Right renal pelvis (tissue), 4 donors: Measurements from ENCODE around the gene CHURC1. TPM values are rescaled to one million over a fixed set of nuclear protein-coding genes. Genes with fewer than 3 reads are reported as not detected.
A peak's percentile ranks its signal among the peaks of the same experiment; 100 is the strongest.

Source experiments
- DNase-seq, 4 donors: peaks; one replicate each; pipeline ENCODE4 v3.0.0-alpha.2; 2013; ENCODE audit warnings: low read depth in 4 of 4, low spot score in 3 of 4, missing footprints in 1 of 4
- polyA plus RNA-seq, 4 donors: library from polyadenylated mRNA; unstranded; fragments of 120-200 nt; gene quantifications; one replicate each; pipeline ENCODE4 v1.2.1, GENCODE V29; 2013; ENCODE audit not compliant: insufficient read length in 4 of 4

The CHURC1 gene
- 10 to 100 TPM; 55.9 to 65.6 (median 60.7) TPM for polyA plus RNA-seq

DNA sequence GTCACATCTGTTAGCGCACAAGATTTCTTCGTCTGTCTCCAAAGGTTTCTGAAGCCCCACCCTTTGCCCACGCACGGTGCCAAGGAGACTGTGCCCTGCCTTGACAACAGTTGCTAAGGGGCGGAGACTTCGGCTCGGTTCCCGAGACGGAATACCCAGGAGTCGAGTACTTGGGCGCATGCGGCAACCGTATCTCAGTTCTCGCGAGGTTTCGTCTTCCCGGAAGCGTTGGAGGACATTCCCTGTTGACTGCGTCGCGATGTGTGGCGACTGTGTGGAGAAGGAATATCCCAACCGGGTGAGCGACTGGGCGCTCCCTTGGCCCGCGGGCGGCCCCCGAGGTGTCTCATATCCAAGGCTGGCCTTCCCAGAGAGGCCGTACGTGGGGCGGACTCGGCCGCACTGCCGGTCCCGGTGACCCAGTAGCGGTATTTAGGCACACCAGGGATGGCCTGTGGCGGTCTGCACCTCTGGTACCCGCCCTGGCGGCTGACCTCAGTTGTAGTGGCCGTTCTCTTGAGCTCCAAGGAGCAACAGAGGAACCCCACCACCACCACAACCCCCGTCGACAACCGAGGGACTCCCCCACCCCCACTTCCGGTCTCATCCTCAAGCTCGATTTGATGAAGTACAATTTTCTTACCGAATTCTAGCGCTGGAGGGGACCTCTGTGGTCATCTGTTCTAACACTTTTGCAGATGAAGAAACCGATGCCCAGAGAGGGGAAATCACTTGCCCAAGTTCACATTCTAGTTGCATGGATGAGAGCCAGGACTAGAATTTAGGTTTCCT is at the start of gene CHURC1:
Gene CHURC1 (plus strand): TSS at position 219 of the 792 bp plus-strand sequence. CDS start 41 bp downstream, at position 260.
- peak; percentile 97 to 98 (median 98) for DNase-seq

- DNase-seq = no peak
These were observed 49.1 kb upstream of the CHURC1 start for GRCh38 chr14:64865109-64865508.

DNA sequence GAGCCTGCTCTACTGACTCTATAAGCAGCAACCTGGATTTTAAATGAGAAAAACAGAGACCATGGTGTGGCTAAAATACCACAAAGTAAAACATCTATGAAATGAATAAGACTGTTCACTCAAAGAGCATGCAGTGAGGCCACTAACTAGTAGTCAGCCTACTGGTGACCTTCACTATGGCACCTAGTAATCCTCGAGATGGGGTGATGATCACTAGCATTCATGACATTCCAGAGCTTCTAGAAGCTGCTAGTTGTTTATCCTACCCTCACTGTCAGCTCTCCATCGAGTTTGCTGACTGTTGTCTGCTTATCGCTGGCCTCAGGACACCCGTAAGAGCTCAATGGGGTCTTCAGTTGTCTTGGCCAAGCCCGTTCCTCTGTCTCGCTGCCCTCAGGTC is 48.3 kb upstream of the CHURC1 start:
- DNase-seq = no peak

- no peak for DNase-seq
These were observed 47.1 kb upstream of the CHURC1 start for GRCh38 chr14:64867182-64867581.

DNA sequence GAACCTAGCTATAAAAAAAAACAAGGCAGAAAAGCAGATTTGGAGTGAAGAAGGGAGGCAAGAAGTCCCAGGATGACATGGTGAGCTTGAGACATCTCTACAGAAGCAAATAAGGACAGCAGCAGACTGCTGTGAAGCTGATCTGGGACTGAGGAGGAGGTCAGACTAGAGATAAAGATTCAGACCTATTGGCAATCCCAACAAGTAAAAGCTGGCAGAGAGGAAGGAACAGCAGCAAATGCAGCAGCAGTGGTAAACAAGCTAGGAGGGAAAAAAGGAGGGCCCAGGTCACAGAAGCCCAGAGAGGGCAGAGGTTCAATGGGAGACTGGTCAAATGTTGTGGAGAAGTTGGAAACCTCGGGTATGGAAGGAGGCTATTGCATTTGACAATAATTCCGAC is 45.9 kb upstream of the CHURC1 start:
- no peak for DNase-seq

DNA sequence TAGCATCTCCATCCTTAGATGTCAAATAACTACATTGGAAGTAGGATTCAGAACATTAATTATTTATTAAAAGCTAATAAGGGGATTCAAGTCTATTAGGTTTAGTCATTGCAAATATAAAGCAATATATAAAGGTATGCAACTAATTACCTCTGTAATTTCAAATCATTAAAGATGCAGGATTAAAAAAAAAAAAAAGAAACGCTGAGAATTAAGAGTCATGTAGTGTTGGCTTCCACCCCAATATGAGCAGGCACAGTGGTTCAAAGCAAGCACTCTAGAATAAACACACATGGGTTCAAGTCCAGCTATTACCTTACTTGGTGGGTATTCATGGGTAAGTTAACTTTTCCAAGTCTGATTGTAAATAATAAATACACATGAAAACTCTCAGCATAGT is 45.4 kb upstream of the CHURC1 start:
- DNase-seq = no peak

DNA sequence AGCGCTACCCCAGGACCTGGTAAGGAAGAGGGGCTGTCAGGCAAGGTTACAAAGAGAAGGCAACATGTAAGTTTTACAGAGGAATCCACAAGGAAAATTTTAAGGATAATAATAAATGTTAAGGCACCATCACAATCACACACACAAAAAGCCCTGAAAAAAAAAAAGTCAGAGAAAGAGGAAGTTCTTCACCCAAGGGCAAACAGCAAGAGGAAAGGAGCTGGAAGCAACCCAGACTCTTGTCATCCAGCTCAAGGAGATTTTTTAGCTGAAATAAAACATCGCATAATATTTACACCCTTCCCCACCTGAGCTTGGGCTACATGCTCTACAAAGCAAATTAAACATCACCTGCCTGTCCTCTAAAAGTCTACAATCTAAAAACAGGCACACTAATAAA is 44.1 kb upstream of the CHURC1 start:
- no peak for DNase-seq

GRCh38 chr14:64871344-64871743 is 42.9 kb upstream of the CHURC1 start:
- no peak for DNase-seq

DNA sequence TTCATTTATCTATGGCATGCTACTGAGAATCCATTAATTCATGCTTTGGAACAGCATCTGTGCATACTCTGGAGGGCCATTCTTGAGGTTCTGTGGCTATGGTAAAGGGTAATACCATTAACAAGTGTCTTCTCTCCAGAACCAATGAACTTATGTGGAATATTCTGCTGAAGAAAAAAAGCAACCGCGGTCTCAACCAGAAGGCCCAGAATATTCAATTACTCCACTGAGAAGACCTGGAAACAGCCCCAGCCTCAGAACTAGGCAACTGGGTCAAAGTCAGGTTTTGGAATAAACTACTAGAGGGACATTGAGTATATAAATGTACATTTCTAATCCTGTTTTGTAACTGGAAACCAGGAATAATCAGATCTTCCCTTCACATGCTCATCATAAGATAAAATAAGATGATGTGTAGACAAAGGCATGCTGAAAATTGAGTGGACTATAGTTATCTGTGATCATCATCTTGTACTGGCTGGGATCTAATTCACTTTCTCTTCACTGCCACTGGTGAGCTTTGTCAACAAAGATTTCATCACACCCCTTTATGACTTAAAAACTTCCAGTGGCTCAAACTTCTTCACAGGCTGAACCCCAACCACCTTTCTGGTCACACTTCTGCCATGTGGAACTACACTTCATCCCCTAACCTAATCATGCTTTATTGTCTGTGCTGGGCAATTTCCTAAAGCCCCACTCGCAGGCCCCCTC is 40.6 kb upstream of the CHURC1 start:
- DNase-seq = no peak

DNA sequence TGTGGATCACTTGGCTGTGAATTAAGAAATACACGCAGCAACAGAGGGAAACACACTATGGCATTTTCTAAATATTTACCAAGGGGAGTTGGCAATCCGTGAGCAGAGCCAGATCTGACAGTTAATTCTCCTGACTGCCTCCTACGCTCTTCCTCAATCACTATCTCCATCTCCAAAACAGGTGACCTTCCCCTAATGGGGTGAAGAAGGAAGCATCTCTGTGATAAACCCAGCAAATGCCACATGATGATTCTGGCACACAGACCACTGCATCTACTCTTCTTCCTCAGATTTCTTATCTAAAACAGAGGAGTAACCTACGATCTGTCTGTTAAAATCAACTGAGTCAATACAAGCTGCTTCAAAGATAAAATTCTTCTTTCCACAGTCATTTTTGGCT is 38.9 kb upstream of the CHURC1 start:
- no peak for DNase-seq

DNA sequence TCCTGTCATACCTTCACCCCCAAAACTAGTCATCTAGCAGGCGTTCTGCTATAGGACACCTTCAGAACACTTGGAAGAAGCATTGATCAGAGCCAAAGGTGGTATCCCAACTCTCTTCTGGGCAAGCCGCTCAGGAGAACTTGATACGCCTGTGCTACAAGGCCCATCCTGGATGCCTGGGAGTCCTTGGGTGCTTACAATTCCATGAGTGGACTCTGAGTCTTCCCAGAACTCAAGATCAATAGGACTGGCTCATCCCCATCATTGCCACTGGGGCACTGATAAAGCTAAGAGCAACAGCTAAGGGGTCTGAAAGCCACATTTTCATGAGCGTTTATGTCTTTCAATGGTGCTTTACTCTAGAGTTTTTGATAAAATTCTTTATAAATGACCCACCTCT is 36.4 kb upstream of the CHURC1 start:
- no peak for DNase-seq

GRCh38 chr14:64878837-64879634 is 35.2 kb upstream of the CHURC1 start:
- peak in 1 of 4 donors; percentile 34 for DNase-seq

DNA sequence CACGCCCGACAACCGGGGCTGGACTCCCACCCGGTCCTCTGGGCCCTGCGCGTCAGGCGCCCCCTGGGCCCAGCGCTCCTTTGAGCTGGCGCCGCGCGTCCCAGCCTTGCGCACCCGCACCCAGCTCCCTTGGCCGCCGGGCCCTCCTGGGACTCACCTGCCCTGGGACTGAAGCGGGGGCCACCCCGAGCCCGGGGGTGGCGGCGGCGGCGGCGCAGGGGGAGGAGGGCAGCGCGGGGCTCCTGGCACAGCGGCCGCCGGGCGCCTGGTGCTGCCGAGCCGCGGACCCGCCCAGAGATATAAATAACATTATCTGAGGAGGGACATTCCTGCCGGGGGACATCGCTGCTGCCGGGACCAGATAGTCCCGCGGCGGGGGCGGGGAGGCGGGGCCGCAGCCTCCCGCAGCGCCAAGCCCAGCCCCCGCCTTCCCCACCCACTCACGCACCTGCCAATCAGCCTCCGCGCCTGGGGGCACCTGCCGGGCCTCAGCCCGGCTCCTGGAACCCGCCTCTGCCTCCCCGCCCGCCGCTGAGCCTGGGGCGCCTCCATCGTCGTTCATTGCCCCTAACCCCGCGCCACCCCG is 34.5 kb upstream of the CHURC1 start, which contains the start of gene SPTB:
Gene SPTB (minus strand): TSS at position 273 of the 586 bp plus-strand sequence. CDS start 56,813 bp downstream, outside the sequence.
- DNase-seq = peak in 1 of 4 donors; percentile 35

DNA sequence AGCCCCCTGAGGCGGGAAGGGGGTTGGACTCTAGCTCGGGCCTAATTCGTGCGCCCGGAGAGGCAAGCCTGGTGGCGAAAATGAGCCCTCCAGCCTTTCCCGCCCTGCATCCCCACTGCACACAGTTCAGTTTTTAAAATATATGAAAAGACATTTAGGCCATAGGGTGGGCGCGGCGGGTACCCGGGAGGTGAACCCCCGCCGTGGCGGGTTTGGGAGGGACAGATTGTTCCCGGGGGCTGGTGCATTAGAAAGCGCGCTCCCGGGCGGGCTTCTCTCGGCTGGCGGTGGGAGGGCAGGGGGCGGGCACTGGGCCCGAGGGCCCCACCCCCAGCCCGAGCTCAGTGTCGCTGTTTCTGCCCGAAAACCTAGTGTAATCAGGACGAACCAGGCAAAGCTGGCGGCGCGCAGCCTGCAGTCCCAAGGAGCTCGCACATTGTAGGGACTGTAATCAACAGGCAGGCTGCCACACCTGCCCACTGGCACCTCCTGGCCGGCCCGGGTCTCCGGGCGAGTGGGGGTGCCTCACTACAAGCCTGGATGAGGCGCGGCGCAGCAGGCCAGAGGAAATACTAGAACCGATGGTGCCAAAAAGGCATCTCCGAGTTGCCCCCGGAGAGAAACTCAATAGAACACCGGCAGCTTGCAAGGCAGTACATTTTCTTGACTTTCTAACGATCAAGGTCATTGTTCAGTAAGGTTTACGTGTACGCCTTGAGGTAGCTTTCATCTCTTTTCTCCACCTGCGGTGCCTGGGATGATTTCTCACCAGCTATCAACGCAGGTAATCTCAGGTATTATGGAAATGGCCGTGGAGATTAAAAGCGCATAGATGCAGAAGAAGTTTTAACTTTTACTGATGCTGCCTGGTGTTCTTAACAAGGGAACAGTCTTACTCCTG is 33.8 kb upstream of the CHURC1 start:
- DNase-seq = peak in 1 of 4 donors; percentile 34

DNA sequence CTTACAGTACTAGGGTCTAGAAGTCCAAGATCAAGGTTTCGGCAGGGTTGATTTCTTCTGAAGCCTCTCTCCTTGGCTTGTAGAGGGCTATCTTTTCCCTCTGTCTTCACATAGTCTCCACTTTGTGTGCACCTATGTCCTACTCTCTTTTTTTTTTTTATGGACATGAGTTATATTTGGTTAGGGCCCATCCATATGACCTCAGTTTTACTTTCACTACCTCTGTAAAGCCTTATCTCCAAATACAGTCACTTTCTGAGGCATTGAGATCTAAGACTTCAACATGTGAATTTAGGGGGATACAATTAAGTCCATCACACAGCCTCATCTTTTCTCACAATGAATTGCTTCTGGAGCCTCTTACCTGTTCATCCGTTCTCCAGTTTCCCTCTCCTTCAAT is 28.7 kb upstream of the CHURC1 start:
- DNase-seq = no peak

DNA sequence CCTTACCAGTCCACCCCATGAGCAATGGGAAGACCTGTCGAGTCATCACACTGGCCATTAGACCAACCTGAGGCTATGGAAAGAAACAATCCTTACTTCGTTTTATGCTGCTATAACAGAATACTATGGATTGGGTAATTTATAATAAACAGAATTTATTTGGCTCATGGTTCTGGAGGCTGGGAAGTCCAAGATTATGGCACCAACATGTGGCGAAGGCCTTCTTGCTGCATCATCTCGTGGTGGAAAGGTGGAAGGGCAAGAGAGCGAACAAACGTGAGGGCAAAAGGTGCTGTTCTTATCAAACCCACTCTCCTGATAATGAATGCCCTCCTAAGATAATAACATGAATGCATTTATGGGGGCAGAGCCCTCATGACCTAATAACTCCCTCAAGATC is 24.9 kb upstream of the CHURC1 start:
- no peak for DNase-seq

DNA sequence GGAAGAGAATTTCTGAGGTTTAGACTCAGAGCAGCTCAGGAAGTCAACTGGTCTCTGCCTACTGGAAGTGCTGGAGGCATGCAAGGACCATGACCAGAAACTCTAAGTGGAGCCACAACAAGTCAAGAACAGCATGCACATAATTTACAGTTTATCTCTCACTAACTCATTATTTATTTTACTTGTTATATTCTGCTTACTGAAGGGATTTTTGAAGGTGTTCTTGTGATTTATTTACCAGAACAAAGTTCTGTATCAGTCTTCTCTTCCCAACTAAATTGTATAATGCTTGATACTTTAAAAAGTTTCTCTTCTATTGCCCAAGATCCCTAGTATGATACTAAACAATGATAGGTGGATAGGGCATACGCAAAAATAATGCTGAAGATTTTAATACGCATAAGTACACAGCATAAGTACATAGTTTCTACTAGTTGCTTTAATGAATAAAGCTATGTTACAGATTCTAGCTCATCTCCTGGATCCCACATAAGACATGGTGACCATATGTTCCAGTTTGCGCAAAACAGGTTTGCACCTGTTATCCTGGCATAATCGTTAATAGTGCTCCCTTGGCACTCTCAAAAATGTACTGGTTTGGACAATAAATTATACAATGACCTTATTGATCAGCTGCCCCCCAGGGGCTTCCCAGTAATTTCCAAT is 22.9 kb upstream of the CHURC1 start:
- DNase-seq = no peak

GRCh38 chr14:64891839-64892375 is 22.3 kb upstream of the CHURC1 start:
- peak in 1 of 4 donors; percentile 16 for DNase-seq

DNA sequence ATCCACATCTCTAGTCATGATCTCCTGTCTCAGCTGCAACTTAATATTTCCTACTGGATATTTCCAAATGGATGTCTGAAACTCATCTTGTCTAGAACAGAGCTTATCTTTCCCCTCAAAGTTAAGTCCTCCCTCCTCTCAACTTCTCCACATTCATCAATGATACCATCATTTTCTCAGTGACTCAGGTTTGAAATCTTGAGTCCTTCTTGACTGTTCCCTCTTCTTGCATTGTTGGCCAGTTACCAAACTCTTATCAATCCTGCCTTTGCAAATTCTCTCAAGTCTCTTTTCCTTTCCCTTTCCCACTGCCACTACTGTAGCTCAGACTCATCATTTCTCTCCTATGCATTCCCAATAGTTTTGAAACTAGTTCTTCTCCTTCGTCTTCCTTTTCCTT is 14.3 kb upstream of the CHURC1 start:
- no peak for DNase-seq
